ENCODE measurements around the gene POTEB3.
"Not testable (repeated sequence)": the region's sequence is repeated elsewhere in the genome, so short reads cannot be mapped to it uniquely, and the experiment has no call there.

Gene POTEB3

DNA sequence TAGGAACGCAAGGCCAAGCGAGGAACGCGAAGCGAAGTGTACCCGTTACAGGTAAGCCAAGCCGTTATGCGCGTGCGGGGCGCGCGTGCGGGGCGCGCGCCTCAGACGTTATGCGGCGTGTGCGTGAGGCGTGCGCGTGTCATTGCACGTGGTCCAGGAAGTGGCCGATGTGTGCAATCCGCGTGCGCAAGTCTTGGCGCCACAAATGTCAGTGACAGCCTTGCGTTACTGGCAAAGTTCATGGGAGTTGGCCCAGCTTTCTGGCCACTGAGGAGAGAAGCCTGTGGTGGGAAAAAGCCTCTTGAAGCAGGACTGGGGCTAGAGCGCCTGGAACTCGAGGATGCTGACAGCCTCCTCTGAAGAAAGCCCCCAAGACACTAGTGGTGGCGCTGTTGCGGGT is at the start of gene POTEB3:
TSS of gene POTEB3 (minus strand) at position 101 of the 400 bp plus-strand sequence. CDS start 488 bp downstream, outside the sequence.
- not testable (repeated sequence) for DNase-seq (ENCODE audit: low spot score)

DNA sequence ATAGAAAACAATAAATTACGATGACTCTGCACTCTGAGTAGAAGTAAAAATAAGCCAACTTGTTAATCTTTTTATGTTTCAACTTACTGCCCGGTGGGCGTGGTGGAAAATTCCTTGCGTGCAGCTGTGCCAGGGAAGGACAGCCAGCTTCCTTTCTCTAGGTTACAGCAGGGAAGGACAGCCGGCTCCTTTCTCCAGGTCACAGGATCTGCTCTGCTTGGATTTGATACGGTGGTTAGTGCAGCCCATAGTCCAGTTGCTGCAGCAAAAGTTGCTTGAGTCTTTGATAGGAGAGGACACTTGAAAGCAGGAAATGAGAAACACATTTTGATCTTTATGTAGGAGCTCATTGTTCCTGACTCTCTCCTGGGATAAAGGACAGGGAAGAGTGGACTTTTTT is 13.4 kb upstream of the POTEB3 start:
- DNase-seq (ENCODE audit: low spot score): not testable (repeated sequence)

DNA sequence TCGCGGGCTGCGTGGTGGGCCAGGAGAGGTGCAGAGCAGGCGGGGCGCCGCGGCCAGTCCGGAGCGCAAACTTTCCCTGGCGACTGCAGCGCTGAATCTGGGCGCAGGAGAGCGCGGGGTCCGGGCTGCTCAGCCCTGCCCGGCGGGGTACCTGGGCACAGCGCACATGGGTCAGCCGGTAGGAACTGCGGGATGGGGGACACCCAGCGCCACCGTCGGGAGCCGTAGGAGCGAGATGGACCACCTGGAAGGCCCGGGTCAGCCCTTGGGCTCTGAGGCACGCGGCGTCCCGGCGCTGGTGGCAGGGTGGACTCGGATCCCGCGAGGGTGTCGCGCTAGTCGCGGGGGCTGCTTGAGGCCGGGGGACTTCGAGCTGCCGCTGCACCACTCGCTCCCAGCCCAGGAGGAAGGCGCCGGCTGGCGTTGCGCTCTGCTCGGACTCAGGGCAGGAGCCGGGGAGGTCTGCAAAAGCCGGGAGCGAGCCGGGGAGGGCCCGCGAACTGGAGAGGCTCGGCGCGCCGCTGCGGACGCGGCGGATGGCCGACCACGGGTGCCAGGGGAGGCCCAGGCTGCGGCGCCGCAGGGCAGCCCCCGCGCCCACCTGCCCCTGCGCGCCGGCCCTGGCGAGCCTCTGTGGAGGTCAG is 11.7 kb upstream of the POTEB3 start:
- DNase-seq (ENCODE audit: low spot score): not testable (repeated sequence)

DNA sequence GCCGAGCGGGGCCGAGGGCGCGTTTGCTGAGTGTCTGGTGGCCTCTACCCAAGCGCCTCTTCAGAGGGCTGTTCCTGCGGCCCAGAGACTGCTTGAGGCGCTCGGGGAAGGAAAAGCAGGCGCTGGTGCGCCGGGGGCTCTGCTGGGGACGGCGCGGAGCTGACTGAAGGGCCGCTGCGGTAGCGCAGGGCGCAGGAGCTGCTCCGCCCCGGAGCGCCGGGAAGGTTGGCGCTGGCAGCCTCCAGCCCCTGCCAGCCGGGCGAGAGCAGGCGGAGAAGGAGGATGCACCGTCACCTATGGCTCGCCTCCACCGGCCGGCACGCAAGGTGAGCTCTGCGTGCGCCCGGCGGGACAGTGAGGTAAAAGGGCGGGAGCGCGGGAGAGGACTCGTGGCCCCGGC is 11.2 kb upstream of the POTEB3 start:
- not testable (repeated sequence) for DNase-seq (ENCODE audit: low spot score)

DNA sequence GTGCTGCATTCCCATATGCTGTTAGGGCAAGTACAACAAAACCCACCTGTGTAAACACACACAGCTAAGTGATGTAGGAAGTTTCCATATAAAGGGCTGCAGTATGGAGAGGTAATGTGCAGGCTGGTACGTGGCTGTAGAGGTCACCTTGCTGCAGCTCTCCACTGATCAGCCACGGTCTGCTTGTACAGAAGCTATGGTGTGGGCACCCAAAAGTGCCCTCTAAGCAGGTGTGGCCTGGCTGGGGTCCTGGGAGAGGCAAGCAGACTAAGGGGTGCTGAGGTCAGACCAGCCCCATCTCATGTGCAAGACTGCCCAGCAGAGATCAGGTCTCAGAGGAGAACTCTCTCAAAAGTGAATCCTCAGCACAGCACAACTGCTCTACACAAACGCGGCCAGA is 32.9 kb downstream of the POTEB3 start:
- DNase-seq (ENCODE audit: low spot score): not testable (repeated sequence)

DNA sequence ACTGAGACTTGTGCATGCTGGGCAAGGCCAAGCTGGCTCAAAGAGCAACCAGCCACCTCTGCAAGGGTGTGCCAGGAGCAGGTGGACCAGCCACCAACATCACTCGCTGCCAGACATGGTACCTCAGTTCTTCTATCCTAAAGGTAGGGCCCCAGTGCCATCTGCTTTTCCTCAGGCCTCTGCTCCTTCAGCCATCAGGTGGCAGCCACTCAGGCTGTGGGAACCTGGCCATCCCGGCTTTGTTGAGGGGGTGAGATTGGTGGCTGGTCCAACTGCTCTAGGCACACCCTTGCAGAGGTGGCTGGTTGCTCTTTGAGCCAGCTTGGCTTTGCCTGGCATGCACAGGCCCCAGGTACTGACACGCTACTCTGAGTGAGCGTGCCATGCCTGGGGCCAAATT is 38.8 kb downstream of the POTEB3 start:
- DNase-seq (ENCODE audit: low spot score): not testable (repeated sequence)

DNA sequence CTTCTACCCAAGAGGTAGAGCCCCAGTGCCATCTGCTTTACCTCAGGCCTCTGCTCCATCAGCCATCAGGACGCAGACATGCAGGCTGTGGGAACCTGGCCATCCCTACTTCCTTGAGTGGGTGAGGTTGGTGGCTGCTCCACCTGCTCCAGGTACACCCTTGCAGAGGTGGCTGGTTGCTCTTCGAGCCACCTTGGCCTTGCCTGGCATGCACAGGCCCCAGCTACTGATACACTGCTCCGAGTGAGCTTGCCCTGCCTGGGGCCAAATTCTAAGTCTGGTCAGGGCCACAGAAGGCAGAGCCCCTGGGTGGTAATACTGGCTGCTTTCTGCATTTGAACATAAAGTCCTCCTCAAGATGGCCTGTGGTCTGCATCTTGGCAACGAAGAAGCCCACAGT is 41.2 kb downstream of the POTEB3 start:
- not testable (repeated sequence) for DNase-seq (ENCODE audit: low spot score)

DNA sequence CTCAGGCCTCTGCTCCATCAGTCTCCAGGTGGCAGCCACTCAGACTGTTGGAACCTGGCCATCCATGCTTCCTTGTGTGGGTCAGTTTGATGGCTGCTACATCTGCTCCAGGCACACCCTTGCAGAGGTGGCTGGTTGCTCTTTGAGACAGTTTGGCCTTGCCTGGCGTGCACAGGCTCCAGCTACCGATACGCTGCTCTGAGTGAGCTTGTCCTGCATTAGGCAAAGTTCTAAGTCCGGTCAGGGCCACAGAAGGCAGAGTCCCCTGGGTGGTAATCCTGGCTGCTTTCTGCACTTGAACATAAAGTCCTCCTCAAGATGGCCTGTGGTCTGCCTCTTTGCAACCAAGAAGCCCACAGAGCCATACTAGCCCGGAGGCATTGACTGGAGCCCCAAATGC is 41.8 kb downstream of the POTEB3 start:
- DNase-seq (ENCODE audit: low spot score): not testable (repeated sequence)

DNA sequence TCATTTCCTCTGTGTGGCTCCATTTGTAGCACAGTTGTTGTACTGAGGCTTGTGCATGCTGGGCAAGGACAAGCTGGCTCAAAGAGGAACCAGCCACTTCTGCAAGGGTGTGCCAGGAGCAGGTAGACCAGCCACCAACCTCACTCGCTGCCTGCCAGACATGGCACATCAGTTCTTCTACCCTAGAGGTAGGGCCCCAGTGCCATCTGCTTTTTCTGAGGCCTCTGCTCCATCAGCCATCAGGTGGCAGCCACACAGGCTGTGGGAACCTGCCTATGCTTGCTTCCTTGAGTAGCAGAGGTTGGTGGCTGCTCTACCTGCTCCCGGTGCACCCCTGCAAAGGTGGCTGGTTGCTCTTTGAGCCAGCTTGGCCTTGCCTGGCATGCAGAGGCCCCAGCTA is 42.6 kb downstream of the POTEB3 start:
- DNase-seq (ENCODE audit: low spot score): not testable (repeated sequence)

DNA sequence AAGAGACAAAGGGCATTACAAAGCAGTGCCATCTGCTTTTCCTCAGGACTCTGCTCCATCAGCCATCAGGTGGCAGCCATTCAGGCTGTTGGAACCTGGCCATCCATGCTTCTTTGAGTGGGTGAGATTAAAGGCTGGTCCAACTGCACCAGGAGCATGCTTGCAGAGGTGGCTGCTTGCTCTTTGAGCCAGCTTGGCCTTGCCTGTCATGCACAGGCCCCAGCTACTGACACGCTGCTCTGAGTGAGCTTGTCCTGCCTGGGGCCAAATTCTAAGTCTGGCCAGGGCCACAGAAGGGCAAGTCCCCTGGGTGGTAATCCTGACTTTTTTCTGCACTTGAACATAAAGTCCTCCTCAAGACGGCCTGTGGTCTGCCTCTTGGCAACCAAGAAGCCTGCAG is 43.1 kb downstream of the POTEB3 start:
- not testable (repeated sequence) for DNase-seq (ENCODE audit: low spot score)

DNA sequence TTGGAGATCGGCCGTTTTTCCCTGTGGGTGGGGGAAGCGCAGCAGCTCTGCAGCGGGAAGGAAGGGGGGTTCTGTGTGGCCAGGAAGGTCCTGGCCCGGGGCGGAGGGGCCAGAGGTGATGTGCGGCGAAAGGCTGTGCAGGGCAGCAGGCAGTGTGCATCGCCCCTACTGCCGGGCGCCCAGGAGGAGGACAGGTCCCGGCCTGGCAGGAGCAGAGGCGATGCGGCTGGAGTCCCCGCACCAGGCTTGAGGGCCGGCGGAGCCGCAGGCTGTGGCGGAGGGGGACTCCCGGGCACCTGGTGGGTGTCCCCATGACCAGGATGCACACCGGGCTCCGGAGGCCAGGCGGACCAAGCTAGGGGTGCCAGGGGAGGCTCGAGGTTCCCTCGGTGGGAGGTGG is 54.3 kb downstream of the POTEB3 start:
- not testable (repeated sequence) for DNase-seq (ENCODE audit: low spot score)

DNA sequence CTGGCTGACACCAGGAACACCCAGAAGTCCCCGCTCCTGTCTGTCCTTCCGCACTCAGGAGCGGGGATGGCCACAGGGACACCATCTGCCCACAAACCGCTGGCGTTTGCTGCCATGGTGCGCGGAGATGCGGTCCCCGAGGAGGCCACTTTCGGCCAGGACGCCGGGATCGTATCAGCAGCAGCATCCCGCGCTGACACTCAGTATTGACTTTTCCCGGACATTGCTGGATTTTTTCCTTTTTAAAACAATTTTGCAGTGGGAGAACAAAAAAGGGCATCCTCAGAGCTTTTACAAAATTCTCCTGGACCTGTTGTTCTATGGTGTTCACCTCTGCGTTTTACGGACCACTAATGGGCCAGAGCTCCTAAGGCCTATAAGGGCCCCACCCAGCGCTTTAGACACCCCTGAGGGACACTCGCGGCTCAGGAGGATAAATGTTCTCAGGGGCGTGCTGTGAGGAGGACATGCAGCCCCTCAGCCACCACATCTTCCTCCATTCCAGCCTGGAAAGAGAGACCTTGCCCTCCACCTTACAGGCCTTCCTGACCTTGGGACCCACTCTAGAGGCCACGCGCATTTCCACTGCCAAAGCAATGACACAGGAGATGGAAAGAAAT is 56.3 kb downstream of the POTEB3 start:
- DNase-seq (ENCODE audit: low spot score): not testable (repeated sequence)

DNA sequence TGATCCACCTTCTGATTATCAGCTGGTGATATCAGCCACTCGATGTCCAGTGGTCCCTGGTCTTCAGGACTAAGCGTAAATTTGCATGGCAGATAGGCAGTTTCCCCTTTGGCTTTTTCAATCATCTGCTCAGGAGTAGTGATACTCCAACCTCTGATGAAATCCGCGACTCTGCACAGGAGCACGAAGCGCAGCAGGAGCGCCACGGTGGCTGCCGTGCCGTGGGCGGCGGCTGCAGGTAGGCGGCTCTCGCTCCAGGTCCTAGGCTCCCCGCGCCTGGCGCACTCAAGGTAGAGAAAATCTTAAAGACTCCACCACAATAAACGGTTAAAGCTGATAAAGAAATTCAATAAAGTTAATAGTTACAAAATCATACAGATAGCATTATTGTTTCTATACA is 66.6 kb downstream of the POTEB3 start:
- DNase-seq (ENCODE audit: low spot score): not testable (repeated sequence)

DNA sequence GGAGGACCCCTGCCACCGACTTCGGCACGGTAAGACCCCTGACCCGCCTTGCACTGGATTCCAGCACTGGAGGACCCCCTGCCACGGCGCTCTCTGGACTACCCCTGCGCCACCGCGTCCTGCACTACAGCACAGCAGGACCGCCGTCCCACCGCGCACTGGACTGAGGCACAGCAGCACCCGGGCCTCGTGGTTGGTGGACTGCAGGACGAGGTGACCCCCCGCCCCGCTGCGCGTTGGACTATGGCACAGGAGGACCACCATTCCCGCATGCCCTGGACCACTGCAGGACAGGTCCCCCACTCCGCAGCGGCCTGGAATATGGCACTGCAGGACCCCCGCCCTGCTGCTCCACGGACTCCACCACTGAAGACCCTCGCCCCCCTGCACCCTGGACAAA is 71.1 kb downstream of the POTEB3 start:
- DNase-seq (ENCODE audit: low spot score): not testable (repeated sequence)

DNA sequence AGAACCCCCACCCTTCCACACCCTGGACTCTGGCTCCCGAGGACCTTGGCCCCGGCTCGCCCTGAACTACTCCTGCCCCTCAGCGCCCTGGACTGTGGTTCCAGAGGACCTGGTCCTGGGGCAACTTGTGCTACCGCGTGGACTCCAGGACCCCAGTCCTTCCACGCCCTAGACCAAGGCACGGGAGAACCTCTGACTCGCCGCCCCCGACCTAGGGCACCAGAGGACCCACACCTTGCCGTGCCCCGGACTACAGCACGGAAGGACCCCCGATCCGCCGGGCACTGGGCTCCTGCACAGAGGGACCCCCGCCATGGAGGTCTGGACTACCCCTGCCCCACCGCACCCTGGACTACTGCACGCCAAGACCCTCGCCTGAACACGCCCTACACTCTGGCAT is 71.7 kb downstream of the POTEB3 start:
- not testable (repeated sequence) for DNase-seq (ENCODE audit: low spot score)
